ENCODE results near the gene GLB1L3.

- TF ChIP-seq CTCF (conservative IDR thresholded peaks at IDR 0.05; ENCODE audit: low read depth, low read length) (no peak), EZH2 (IDR thresholded peaks at IDR 0.05; ENCODE audit: borderline replicate concordance, low read depth, low read length, poor library complexity, severe bottlenecking) (no peak)
Measured at GRCh38 chr11:134260983-134261382, 15.2 kb upstream of the GLB1L3 start.
